GM23338 (cell line): ENCODE results near the gene MROH2A. TPM values are rescaled to one million over a fixed set of nuclear protein-coding genes. Genes with fewer than 3 reads are reported as not detected.

Source experiments
- ATAC-seq: fragments of 200-7000 bp; cut with Tn5 transposase; 3 replicates; pipeline ENCODE4 v1.9.1; 2020
- DNase-seq: peaks from one replicate; pipeline ENCODE4 v3.0.0-alpha.2; 2015; ENCODE audit warnings: low spot score
- H2AFZ ChIP-seq: fragments of 200-600 bp; sonication (generic); 2 replicates; pipeline ENCODE4 v1.8.0; 2016; ENCODE audit warnings: antibody characterized with exemption, mild to moderate bottlenecking, moderate library complexity
- H3F3A ChIP-seq: fragments of 200-600 bp; sonication (generic); replicated peaks from 2 replicates; pipeline ENCODE4 v1.8.0; 2017; ENCODE audit warnings: antibody characterized with exemption, mixed run types, low read depth
- H3K27ac ChIP-seq: fragments of 200-600 bp; sonication (generic); 2 replicates; pipeline ENCODE4 v1.6.1; 2016; ENCODE audit warnings: low read depth
- H3K27me3 ChIP-seq: fragments of 200-600 bp; sonication (generic); 2 replicates; pipeline ENCODE4 v1.8.0; 2016; ENCODE audit warnings: mild to moderate bottlenecking, mixed run types, moderate library complexity; ENCODE audit not compliant: insufficient read depth
- H3K36me3 ChIP-seq: fragments of 200-600 bp; sonication (generic); 2 replicates; pipeline ENCODE4 v1.8.0; 2016; ENCODE audit warnings: mild to moderate bottlenecking; ENCODE audit not compliant: insufficient read depth
- H3K4me1 ChIP-seq: fragments of 200-600 bp; sonication (generic); 2 replicates; pipeline ENCODE4 v1.8.0; 2016; ENCODE audit warnings: mild to moderate bottlenecking, moderate library complexity; ENCODE audit not compliant: insufficient read depth
- H3K4me2 ChIP-seq: fragments of 200-600 bp; sonication (generic); 2 replicates; pipeline ENCODE4 v1.7.1; 2017; ENCODE audit warnings: mixed run types
- H3K4me3 ChIP-seq: fragments of 200-600 bp; sonication (generic); 2 replicates; pipeline ENCODE4 v1.6.1; 2016; ENCODE audit warnings: mixed run types
- H3K79me2 ChIP-seq: fragments of 200-600 bp; sonication (generic); replicated peaks from 2 replicates; pipeline ENCODE4 v1.8.0; 2017; ENCODE audit warnings: mild to moderate bottlenecking; ENCODE audit not compliant: insufficient read depth
- H3K9me2 ChIP-seq: fragments of 200-600 bp; sonication (generic); 2 replicates; pipeline ENCODE4 v1.8.0; 2017; ENCODE audit not compliant: insufficient read depth
- H4K20me1 ChIP-seq: fragments of 200-600 bp; sonication (generic); replicated peaks from 2 replicates; pipeline ENCODE4 v1.8.0; 2017; ENCODE audit warnings: mild to moderate bottlenecking; ENCODE audit not compliant: insufficient read depth
- H3K27ac Mint-ChIP-seq: 2 replicates; pipeline ENCODE4 v1.8.0; 2020; ENCODE audit warnings: inconsistent platforms, mild to moderate bottlenecking, moderate library complexity, mixed read lengths
- H3K27me3 Mint-ChIP-seq: 3 replicates; pipeline ENCODE4 v1.8.0; 2022; ENCODE audit warnings: low read depth, mild to moderate bottlenecking, moderate library complexity, mixed read lengths, inconsistent platforms; ENCODE audit not compliant: insufficient read depth, poor library complexity
- H3K36me3 Mint-ChIP-seq: 3 replicates; pipeline ENCODE4 v1.8.0; 2021; ENCODE audit warnings: low read depth, mild to moderate bottlenecking, inconsistent platforms, moderate library complexity, mixed read lengths
- H3K4me1 Mint-ChIP-seq: 3 replicates; pipeline ENCODE4 v1.8.0; 2020; ENCODE audit warnings: mild to moderate bottlenecking, inconsistent platforms, mixed read lengths
- H3K4me3 Mint-ChIP-seq: 3 replicates; pipeline ENCODE4 v1.8.0; 2021; ENCODE audit warnings: moderate library complexity, mild to moderate bottlenecking, inconsistent platforms, mixed read lengths
- H3K9me3 Mint-ChIP-seq: 3 replicates; pipeline ENCODE4 v1.8.0; 2020; ENCODE audit warnings: moderate library complexity, mild to moderate bottlenecking, inconsistent platforms, mixed read lengths
- CREB1 ChIP-seq: fragments of 250-450 bp; sonication (Bioruptor Pico); IDR thresholded peaks from 2 replicates; pipeline ENCODE4 v1.5.0; 2020; ENCODE audit warnings: low read depth, mild to moderate bottlenecking, moderate library complexity
- EZH2 ChIP-seq: fragments of 200-600 bp; sonication (generic); IDR thresholded peaks from one replicate; pipeline ENCODE4 v1.8.0; 2017; ENCODE audit warnings: antibody characterized with exemption, mild to moderate bottlenecking, low read depth; ENCODE audit not compliant: unreplicated experiment
- EZH2phosphoT487 ChIP-seq: fragments of 200-600 bp; sonication (generic); IDR thresholded peaks from one replicate; pipeline ENCODE4 v1.8.1; 2018; ENCODE audit warnings: antibody characterized with exemption; ENCODE audit not compliant: unreplicated experiment
- JUNB ChIP-seq: IDR thresholded peaks from one replicate; pipeline ENCODE4 v1.6.1; 2016; ENCODE audit warnings: antibody characterized with exemption; ENCODE audit not compliant: unreplicated experiment
- NANOG ChIP-seq: IDR thresholded peaks from 2 replicates; pipeline ENCODE4 v1.6.1; 2016; ENCODE audit warnings: antibody characterized with exemption, borderline replicate concordance
- POLR2AphosphoS5 ChIP-seq: IDR thresholded peaks from 2 replicates; pipeline ENCODE4 v1.6.1; 2016; ENCODE audit warnings: antibody characterized with exemption, low read depth
- STAT1 ChIP-seq: IDR thresholded peaks from one replicate; pipeline ENCODE4 v1.6.1; 2016; ENCODE audit warnings: antibody characterized with exemption; ENCODE audit not compliant: unreplicated experiment
- ZNF114 ChIP-seq: fragments of 250-450 bp; sonication (Bioruptor Pico); IDR thresholded peaks from 2 replicates; pipeline ENCODE4 v1.5.0; 2020; ENCODE audit warnings: mild to moderate bottlenecking, moderate library complexity
- ZNF331 ChIP-seq: fragments of 250-450 bp; sonication (Bioruptor Pico); IDR thresholded peaks from 2 replicates; pipeline ENCODE4 v1.5.0; 2020; ENCODE audit warnings: low read depth, mild to moderate bottlenecking, moderate library complexity
- polyA plus RNA-seq: library from polyadenylated mRNA; unstranded; fragments of >200 nt; fragmentation: Nextera tagmentation; extraction: Ambion mirVana; gene quantifications from 2 replicates; pipeline ENCODE4 v1.2.1, GENCODE V29; 2016
- total RNA-seq: library from RNA; depleted of rRNA; stranded (reverse); fragments of >200 nt; shearing (Covaris generic); gene quantifications from 2 replicates; pipeline ENCODE4 v1.2.3, GENCODE V29; 2014
- TF ChIP-seq, protein P1 (sequence below): IDR thresholded peaks from one replicate; pipeline ENCODE4 v1.6.1; 2018; ENCODE audit warnings: antibody characterized with exemption; ENCODE audit not compliant: unreplicated experiment
- TF ChIP-seq, protein P2 (sequence below), 2 experiments: fragments of 200-600 bp in 1 of 2; sonication (generic) in 1 of 2; conservative IDR thresholded peaks; 2 replicates each; pipeline versions ENCODE4 v1.5.1 to v1.6.1; 2016 to 2017; ENCODE audit warnings: antibody characterized with exemption in 2 of 2, low read depth in 2 of 2, mild to moderate bottlenecking in 2 of 2, moderate library complexity in 1 of 2
- TF ChIP-seq, protein P3 (sequence below): fragments of 250-450 bp; sonication (Bioruptor Pico); IDR thresholded peaks from 2 replicates; pipeline ENCODE4 v1.5.0; 2020; ENCODE audit warnings: mild to moderate bottlenecking, moderate library complexity
- TF ChIP-seq, protein P4 (sequence below): IDR thresholded peaks from 2 replicates; pipeline ENCODE4 v1.6.1; 2016; ENCODE audit warnings: antibody characterized with exemption

MROH2A gene
- total and polyA plus RNA-seq, 2 experiments from 2014 or later = not detected

DNA sequence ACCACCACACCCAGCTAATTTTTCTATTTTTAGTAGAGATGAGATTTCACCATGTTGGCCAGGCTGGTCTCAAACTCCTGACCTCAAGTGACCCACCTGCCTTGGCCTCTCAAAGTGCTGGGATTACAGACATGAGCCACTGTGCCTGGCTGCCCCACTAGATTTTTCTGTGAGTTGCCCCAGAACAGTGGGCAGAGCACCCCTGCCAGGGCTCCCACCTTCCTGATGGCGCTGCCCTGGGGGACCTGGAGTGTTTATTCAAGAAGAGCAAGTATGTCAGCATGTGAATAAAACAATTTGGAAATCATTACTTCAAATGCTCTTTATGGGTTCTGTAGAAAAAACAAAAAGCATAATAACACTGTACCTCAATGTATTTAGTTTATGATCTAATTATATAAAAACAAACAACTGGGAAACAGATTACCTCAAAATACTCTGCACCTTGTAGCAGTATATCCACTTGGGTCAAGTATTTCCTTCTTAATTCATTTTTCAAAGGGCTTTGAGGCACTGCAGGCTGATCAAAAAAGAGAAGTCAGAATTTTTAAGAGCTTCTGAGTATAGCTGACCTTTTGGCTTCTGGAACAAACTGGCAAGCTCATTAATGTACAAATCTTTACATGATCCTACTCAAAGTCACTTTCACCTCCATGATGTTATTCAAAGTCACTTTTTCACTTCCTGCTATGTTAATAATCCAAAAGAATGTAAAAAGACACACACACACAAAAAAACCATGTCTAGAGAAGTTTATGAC, 67.4 kb downstream of the MROH2A start:
- H3K4me3 ChIP-seq = no peak overlapping the region
- peaks cover 99% of the 10 kb centered on the region for H3K36me3 Mint-ChIP-seq
- H3K27me3 Mint-ChIP-seq = peaks cover 14% of the 10 kb centered on the region
- H3K4me3 Mint-ChIP-seq = no peak overlapping the region
- no peak for TF ChIP-seq CREB1
- TF ChIP-seq JUNB = no peak
- TF ChIP-seq EZH2 = no peak
- TF ChIP-seq POLR2AphosphoS5 = no peak
- TF ChIP-seq, protein P1, sequence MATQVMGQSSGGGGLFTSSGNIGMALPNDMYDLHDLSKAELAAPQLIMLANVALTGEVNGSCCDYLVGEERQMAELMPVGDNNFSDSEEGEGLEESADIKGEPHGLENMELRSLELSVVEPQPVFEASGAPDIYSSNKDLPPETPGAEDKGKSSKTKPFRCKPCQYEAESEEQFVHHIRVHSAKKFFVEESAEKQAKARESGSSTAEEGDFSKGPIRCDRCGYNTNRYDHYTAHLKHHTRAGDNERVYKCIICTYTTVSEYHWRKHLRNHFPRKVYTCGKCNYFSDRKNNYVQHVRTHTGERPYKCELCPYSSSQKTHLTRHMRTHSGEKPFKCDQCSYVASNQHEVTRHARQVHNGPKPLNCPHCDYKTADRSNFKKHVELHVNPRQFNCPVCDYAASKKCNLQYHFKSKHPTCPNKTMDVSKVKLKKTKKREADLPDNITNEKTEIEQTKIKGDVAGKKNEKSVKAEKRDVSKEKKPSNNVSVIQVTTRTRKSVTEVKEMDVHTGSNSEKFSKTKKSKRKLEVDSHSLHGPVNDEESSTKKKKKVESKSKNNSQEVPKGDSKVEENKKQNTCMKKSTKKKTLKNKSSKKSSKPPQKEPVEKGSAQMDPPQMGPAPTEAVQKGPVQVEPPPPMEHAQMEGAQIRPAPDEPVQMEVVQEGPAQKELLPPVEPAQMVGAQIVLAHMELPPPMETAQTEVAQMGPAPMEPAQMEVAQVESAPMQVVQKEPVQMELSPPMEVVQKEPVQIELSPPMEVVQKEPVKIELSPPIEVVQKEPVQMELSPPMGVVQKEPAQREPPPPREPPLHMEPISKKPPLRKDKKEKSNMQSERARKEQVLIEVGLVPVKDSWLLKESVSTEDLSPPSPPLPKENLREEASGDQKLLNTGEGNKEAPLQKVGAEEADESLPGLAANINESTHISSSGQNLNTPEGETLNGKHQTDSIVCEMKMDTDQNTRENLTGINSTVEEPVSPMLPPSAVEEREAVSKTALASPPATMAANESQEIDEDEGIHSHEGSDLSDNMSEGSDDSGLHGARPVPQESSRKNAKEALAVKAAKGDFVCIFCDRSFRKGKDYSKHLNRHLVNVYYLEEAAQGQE = no peak
- TF ChIP-seq ZNF114 (CRISPR knock-in tag) = no peak
- TF ChIP-seq, protein P2, sequence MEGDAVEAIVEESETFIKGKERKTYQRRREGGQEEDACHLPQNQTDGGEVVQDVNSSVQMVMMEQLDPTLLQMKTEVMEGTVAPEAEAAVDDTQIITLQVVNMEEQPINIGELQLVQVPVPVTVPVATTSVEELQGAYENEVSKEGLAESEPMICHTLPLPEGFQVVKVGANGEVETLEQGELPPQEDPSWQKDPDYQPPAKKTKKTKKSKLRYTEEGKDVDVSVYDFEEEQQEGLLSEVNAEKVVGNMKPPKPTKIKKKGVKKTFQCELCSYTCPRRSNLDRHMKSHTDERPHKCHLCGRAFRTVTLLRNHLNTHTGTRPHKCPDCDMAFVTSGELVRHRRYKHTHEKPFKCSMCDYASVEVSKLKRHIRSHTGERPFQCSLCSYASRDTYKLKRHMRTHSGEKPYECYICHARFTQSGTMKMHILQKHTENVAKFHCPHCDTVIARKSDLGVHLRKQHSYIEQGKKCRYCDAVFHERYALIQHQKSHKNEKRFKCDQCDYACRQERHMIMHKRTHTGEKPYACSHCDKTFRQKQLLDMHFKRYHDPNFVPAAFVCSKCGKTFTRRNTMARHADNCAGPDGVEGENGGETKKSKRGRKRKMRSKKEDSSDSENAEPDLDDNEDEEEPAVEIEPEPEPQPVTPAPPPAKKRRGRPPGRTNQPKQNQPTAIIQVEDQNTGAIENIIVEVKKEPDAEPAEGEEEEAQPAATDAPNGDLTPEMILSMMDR (conservative IDR thresholded peaks at IDR 0.05; ENCODE audit: low read depth in 2 of 2) = no peak
- TF ChIP-seq EZH2phosphoT487 = no peak
- no peak for TF ChIP-seq ZNF331 (CRISPR knock-in tag)
- TF ChIP-seq, protein P3, sequence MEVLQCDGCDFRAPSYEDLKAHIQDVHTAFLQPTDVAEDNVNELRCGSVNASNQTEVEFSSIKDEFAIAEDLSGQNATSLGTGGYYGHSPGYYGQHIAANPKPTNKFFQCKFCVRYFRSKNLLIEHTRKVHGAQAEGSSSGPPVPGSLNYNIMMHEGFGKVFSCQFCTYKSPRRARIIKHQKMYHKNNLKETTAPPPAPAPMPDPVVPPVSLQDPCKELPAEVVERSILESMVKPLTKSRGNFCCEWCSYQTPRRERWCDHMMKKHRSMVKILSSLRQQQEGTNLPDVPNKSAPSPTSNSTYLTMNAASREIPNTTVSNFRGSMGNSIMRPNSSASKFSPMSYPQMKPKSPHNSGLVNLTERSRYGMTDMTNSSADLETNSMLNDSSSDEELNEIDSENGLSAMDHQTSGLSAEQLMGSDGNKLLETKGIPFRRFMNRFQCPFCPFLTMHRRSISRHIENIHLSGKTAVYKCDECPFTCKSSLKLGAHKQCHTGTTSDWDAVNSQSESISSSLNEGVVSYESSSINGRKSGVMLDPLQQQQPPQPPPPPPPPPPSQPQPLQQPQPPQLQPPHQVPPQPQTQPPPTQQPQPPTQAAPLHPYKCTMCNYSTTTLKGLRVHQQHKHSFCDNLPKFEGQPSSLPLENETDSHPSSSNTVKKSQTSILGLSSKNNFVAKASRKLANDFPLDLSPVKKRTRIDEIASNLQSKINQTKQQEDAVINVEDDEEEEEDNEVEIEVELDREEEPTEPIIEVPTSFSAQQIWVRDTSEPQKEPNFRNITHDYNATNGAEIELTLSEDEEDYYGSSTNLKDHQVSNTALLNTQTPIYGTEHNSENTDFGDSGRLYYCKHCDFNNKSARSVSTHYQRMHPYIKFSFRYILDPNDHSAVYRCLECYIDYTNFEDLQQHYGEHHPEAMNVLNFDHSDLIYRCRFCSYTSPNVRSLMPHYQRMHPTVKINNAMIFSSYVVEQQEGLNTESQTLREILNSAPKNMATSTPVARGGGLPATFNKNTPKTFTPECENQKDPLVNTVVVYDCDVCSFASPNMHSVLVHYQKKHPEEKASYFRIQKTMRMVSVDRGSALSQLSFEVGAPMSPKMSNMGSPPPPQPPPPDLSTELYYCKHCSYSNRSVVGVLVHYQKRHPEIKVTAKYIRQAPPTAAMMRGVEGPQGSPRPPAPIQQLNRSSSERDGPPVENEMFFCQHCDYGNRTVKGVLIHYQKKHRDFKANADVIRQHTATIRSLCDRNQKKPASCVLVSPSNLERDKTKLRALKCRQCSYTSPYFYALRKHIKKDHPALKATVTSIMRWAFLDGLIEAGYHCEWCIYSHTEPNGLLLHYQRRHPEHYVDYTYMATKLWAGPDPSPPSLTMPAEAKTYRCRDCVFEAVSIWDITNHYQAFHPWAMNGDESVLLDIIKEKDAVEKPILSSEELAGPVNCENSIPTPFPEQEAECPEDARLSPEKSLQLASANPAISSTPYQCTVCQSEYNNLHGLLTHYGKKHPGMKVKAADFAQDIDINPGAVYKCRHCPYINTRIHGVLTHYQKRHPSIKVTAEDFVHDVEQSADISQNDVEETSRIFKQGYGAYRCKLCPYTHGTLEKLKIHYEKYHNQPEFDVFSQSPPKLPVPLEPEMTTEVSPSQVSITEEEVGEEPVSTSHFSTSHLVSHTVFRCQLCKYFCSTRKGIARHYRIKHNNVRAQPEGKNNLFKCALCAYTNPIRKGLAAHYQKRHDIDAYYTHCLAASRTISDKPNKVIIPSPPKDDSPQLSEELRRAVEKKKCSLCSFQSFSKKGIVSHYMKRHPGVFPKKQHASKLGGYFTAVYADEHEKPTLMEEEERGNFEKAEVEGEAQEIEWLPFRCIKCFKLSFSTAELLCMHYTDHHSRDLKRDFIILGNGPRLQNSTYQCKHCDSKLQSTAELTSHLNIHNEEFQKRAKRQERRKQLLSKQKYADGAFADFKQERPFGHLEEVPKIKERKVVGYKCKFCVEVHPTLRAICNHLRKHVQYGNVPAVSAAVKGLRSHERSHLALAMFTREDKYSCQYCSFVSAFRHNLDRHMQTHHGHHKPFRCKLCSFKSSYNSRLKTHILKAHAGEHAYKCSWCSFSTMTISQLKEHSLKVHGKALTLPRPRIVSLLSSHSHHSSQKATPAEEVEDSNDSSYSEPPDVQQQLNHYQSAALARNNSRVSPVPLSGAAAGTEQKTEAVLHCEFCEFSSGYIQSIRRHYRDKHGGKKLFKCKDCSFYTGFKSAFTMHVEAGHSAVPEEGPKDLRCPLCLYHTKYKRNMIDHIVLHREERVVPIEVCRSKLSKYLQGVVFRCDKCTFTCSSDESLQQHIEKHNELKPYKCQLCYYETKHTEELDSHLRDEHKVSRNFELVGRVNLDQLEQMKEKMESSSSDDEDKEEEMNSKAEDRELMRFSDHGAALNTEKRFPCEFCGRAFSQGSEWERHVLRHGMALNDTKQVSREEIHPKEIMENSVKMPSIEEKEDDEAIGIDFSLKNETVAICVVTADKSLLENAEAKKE (CRISPR knock-in tag) = no peak
- TF ChIP-seq, protein P4, sequence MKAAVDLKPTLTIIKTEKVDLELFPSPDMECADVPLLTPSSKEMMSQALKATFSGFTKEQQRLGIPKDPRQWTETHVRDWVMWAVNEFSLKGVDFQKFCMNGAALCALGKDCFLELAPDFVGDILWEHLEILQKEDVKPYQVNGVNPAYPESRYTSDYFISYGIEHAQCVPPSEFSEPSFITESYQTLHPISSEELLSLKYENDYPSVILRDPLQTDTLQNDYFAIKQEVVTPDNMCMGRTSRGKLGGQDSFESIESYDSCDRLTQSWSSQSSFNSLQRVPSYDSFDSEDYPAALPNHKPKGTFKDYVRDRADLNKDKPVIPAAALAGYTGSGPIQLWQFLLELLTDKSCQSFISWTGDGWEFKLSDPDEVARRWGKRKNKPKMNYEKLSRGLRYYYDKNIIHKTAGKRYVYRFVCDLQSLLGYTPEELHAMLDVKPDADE = no peak
- no peak for TF ChIP-seq NANOG
- TF ChIP-seq STAT1 = no peak
- H3K27ac Mint-ChIP-seq = no peak overlapping the region
- H4K20me1 ChIP-seq = peaks cover 47% of the 10 kb centered on the region
- DNase-seq (no peak), ATAC-seq (no peak)
- no peak overlapping the region for H3K27ac ChIP-seq
- H3K27me3 ChIP-seq = no peaks in the 10 kb centered on the region
- no peak overlapping the region for H3K4me2 ChIP-seq
- H3K36me3 ChIP-seq = peaks cover 91% of the 10 kb centered on the region
- H3K9me2 ChIP-seq = no peaks in the 10 kb centered on the region
- no peaks in the 10 kb centered on the region for H3F3A ChIP-seq
- no peak overlapping the region for H2AFZ ChIP-seq
- no peaks in the 10 kb centered on the region for H3K4me1 ChIP-seq
- peaks cover 3% of the 10 kb centered on the region; the same call in 1 of the 3 replicates for H3K4me1 Mint-ChIP-seq
- H3K79me2 ChIP-seq = peaks cover 88% of the 10 kb centered on the region
- no peaks in the 10 kb centered on the region for H3K9me3 Mint-ChIP-seq
